Caki2 (cell line): ENCODE results near the gene CCSER2. TPM values are rescaled to one million over a fixed set of nuclear protein-coding genes. Genes with fewer than 3 reads are reported as not detected.

Source experiments
- DNase-seq: peaks from one replicate; pipeline ENCODE4 v3.0.0-alpha.2; 2015; ENCODE audit warnings: low read depth
- in situ Hi-C: cut with HindIII; loops from 2 replicates; pipeline ENCODE4 v1.10.0; 2016; ENCODE audit warnings: low sequenced_read_pairs, low pct_unique_long_range_greater_than_20kb, mixed read lengths
- total RNA-seq: library from RNA; depleted of rRNA; stranded (reverse); fragments of >200 nt; shearing (Covaris generic); gene quantifications from 2 replicates; pipeline ENCODE4 v1.2.3, GENCODE V29; 2014; ENCODE audit warnings: low replicate concordance; rRNA removed

Gene CCSER2
- total RNA-seq, 1 experiment from 2014 or later, result 9.5 TPM

GRCh38 chr10:84543948-84544347, 215.6 kb downstream of the CCSER2 start:
- in situ Hi-C loops, result no loop called here
- no peak for DNase-seq

DNA sequence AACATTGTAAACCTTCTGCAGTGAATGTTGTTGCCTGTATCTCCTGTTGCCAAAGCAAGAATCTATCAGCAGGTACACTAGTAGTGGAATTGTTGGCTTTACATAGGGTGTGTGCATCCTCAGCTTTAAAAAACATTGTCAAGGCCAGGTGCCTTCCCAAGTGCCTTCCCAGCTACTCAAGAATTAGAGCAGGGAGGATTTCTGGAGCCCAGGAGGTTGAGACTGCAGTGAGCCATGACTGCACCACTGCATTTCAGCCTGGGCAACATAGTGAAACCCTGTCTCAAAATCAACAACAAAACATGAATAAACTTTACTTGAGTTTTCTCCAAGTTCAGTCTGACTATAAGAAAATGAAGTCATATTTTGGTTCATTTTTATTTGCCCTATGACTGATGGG, 217.3 kb downstream of the CCSER2 start:
- in situ Hi-C loops, result no loop called here
- no peak for DNase-seq

GRCh38 chr10:84546609-84547008, 218.2 kb downstream of the CCSER2 start:
- DNase-seq, result no peak
- in situ Hi-C loops, result no loop called here

DNA sequence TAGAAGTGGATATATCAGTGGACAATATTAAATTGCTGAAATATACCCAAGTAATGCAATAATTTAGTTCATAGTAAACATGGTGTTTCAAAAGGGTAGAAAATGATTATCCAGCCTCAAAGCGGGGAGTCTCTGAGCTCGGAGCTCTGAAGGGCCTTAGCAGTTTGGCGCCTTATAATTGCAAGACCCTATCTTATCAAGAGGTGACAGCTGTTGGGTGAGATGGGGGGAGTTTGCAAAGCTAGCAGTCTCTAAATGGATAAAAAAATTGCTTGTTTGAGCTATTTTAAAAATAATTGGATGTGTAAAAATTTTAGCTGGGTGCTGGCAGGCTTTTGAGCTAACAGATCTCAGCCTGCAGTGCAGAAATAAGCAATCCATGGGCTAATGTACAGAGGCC, 219.2 kb downstream of the CCSER2 start:
- no peak for DNase-seq
- in situ Hi-C loops, result no loop called here

DNA sequence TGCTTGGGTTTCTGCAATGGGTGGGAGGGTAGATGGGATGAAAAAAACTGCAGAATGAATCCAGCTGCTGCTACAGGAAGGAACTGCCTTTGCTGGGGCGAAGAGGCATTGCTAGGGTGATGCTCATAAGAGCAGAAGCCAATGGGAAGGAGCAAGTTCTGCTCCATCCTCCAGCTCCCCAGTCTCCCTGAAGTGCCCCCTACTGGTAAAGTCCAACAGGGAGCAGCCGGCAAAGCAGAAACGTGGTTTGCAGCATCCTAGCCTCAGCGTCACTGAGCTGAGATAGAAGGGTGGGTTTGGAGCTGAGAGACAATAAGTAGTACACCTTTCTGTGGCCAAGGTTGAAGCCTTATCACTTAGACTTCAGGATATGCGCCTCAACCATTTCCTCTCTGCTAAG, 220.5 kb downstream of the CCSER2 start:
- no peak for DNase-seq
- in situ Hi-C loops, result no loop called here

DNA sequence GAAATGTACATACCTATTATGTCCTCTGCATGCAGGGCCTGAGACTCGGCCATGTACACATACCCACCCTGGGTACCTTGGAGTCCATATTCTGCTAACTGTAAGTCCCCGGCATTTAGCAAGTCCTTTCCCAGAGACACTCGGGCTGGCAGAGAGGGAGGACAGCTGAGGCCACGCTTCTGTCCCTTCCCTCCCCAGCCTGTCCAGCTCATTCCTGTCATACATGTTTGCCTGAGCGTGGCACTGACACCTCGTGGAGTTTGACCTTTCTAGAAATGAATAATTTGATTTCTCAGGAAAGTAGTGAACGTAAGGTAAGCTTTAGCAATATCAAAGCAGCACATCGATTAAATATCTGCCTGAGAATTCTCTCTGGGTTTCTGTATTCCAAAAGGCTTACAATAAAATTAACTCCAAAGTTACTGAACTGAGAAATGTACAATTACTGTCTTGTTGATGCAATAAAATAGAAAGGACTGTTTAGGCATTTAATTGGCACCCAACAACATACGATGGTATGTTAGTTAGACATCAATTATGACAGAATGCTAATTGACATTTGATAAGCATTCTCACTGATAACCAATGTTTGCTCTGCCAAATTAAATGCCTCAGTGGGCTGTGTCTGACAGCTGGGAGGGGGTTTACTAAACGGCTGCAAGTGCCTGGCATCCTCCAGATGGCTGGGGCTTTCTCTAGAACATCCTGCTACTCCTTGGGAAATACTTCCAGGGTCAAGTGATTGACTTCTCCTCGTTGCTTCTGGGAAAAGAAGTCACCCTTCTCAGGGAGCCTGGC, 221.2 kb downstream of the CCSER2 start:
- in situ Hi-C loops, result no loop called here
- DNase-seq, result no peak

DNA sequence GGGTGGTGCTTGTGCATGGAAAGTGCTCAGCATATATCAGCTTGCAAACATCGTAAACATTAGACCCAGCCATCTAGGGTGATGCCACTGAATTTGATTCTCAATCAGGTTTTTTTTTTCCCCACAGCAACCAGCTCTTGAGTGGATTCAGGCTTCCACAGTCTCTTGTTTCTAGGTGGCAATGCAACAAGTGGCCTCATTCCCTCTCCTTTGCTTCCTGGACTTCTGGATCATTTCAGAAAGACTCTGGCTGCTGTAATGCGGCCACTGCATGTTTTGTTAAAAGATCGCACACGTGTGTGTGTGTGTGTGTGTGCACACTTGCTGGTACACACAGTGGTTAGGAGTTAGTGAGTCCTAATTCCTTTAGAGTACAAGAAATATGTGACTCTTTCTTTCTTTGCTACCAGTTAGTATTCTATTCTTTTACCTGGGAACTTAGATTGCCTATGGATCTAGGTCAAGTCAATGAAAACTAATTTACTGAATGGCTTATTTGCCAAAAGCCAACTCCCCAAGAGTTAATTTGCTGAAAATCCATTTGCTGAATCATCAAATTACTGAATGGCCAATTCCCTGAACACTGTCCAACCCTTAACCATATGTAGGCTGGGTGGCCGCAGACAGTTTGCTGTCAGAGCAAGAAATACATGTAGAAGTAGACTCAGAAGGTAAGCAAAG, 222.5 kb downstream of the CCSER2 start:
- DNase-seq, result no peak

GRCh38 chr10:84551437-84552120, 223.2 kb downstream of the CCSER2 start:
- in situ Hi-C loops, result no loop called here
- no peak for DNase-seq

More for the DNA sequence above, 222.5 kb downstream of the CCSER2 start:
- in situ Hi-C loops, result no loop called here

DNA sequence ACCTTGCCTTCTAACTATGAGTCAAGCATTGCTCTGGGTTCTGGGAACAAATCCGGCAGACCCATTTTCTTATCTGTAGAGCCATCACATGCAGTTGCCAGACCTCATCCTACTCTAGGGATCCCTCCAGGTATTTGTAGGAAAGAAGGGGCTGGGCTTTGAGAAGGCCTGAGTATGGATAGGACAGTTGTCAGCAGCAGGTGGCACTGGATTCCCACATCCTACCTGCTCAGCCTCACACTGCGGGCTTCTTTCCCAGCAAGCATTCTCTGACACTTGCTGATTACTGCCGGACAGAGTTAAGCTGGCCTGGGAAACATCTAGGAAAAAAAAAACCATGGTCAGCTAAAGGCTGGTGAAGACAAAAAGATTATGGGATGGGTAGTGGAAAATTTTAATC, 224.1 kb downstream of the CCSER2 start:
- DNase-seq, result no peak
- in situ Hi-C loops, result no loop called here

- no peak for DNase-seq
- in situ Hi-C loops, result no loop called here
These were observed 234.2 kb downstream of the CCSER2 start for GRCh38 chr10:84562592-84562991.

DNA sequence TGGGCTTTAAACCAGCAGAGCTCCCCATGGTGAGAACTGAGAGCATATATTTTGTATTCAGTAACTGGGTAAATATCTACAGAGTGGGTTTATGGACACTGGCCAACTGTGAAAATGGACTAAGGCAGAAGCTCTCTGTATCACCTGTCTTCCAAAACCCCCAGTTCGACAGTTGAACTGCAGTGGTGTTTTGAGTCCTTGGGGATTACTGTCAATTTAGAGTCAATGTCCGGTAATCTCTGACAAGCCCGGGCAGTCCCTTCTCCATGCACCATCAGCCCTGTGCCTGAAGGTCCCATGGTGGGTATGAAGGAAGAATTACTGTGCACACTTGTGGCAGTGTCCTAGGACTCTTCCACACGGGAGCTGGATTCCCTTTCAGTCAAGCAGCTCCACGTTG, 235.0 kb downstream of the CCSER2 start:
- in situ Hi-C loops, result no loop called here
- DNase-seq, result no peak

DNA sequence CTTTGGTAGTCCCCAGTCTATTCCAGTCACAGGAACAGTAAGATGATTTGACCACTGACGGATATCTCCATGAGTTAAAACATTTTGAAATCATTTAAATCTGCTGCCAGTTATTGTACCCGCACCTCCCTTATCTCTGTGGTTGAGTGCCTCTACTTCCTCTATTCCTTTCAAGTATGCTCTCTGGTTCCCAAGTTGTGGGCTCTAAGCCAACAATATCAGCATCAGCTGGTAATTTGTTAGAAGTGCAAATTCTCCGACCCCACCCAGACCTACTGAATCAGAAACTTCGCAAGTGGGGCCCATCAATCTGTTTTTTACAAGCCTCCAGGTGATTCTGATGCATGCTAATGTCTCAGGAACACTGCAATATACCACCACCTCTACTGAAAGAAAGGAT, 235.5 kb downstream of the CCSER2 start:
- no peak for DNase-seq
- in situ Hi-C loops, result no loop called here

GRCh38 chr10:84565881-84566582, 237.6 kb downstream of the CCSER2 start:
- in situ Hi-C loops, result no loop called here
- no peak for DNase-seq

DNA sequence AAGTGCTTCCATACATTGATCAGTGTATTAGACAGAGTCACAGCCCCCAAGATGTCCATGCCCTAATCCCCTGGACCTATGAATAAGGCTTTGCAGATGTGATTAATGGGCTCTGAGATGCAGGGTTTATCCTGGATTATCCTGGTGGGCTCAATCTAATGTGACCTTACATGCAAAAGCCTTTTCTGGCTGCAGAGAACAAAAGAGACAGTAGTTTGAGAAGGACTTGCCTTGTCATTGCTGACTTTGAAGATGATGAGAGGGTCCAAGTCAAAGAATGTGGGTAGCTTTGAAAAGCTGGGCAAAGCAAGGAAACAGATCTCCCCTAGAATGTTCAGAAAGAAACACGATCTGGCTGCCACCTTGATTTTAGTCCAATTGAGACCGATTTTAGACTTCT, 238.7 kb downstream of the CCSER2 start:
- in situ Hi-C loops, result no loop called here
- no peak for DNase-seq

Other genes starting within 250 kb of the CCSER2 start
- 204 and 205 TPM in 2 replicates for gene GHITM, start 189.1 kb upstream of the CCSER2 start, total RNA-seq
- gene GPR15LG, start 154.8 kb upstream of the CCSER2 start, total RNA-seq, result not detected in 2 replicates
- gene CDHR1, start 134.1 kb upstream of the CCSER2 start, total RNA-seq, result 0.64 TPM in 1 of 2 replicates, not detected in the other
- gene LRIT2, start 103.0 kb upstream of the CCSER2 start, total RNA-seq, result not detected in 2 replicates
- not detected in 2 replicates for gene LRIT1, start 87.0 kb upstream of the CCSER2 start, total RNA-seq
- not detected in 2 replicates for gene RGR, start 83.5 kb upstream of the CCSER2 start, total RNA-seq